RWPE1 (cell line): ENCODE measurements around the gene RPL12.

Source experiments
- CTCF ChIA-PET: fragments of 350-600 bp; sonication (Branson Sonifier 250); formaldehyde crosslinking; extraction: SDS; loops from one replicate; lab custom pipeline; 2021; lab: Yijun Ruan, JAX
- POLR2A ChIA-PET: fragments of 400-600 bp; formaldehyde crosslinking; extraction: SDS; loops from one replicate; lab custom pipeline; 2020; ENCODE audit warnings: antibody characterized with exemption; ENCODE audit not compliant: low non-redundant PET; lab: Yijun Ruan, JAX
- DNase-seq: peaks from one replicate; pipeline ENCODE4 v3.0.0; 2012; ENCODE audit warnings: low spot score
- H3K27ac ChIP-seq: fragments of 450-650 bp; 2 replicates; pipeline ENCODE4 v1.5.1; 2017
- TF ChIP-seq, protein P1 (sequence below): fragments of 450-650 bp; conservative IDR thresholded peaks from 2 replicates; pipeline ENCODE4 v1.5.1; 2017; ENCODE audit warnings: low read depth, mild to moderate bottlenecking

RPL12 gene

DNA sequence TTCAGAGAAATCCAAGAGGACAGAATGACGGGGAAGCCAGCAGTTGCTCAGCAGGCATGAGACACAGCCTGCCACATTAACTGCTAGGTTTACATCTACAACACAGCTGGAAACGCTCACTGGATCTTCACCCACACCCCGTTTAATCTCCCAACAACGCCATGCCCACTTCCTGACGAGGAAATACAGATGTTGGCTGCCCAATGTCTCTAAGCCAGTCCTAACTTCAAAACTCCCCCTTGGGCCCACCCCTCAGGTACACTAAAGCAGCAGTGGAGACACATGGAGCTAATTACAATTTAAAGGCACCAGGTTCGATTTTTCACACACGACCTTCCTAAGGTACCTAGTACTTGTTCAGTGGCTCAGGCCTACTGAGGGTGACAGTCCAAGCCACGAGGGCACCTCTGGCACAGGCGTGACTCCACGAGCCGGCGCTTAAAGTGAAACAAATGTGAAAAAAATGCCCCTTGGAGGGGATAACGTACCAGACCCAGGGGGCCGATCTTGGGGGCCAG is 904 bp downstream of the RPL12 start:
- CTCF ChIA-PET = no interaction called here
- POLR2A ChIA-PET = interaction anchor here (0.5 to 1.7 kb wide), 4 partner anchors 8 to 226 kb away, joined by 3 to 4 read pairs (median 3); no protein-coding TSS in a partner anchor
- DNase-seq = no peak
- TF ChIP-seq, protein P1, sequence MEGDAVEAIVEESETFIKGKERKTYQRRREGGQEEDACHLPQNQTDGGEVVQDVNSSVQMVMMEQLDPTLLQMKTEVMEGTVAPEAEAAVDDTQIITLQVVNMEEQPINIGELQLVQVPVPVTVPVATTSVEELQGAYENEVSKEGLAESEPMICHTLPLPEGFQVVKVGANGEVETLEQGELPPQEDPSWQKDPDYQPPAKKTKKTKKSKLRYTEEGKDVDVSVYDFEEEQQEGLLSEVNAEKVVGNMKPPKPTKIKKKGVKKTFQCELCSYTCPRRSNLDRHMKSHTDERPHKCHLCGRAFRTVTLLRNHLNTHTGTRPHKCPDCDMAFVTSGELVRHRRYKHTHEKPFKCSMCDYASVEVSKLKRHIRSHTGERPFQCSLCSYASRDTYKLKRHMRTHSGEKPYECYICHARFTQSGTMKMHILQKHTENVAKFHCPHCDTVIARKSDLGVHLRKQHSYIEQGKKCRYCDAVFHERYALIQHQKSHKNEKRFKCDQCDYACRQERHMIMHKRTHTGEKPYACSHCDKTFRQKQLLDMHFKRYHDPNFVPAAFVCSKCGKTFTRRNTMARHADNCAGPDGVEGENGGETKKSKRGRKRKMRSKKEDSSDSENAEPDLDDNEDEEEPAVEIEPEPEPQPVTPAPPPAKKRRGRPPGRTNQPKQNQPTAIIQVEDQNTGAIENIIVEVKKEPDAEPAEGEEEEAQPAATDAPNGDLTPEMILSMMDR = no peak
- H3K27ac ChIP-seq = peak overlapping the region; percentile 93

DNA sequence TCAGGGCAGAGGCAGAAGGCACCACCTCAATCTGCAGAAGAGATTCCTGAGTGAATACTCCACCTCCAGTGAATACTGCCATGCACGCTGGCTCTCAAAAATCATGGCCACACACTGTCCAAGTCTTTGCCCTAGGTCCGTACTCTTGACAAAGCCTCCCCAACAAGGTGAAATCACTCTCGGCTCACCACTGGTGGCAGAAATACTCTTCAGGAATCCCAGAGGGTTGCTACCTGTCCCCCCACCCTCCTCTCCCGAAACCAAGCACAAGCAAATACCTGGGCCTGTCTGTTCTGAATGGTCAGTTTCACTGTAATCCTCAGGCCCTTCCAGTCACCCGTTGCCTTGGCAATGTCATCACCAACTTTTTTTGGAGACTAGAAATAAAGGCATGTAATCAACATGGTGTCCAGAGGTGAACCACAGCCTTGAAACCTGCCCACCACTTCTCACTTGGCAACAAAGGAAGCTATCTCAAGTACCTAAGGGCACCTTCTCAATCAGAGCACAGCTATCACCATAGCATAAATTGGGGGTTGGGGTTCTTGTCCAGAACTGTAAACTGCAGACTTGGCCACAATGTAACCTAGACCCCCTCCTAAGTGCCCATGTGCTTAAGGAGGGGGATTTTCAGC is 1.8 kb downstream of the RPL12 start:
- DNase-seq = no peak
- POLR2A ChIA-PET = interaction anchor here (1.7 kb wide), 1 partner anchor 37 kb away, joined by 3 read pairs; no protein-coding TSS in a partner anchor
- TF ChIP-seq, protein P1 = no peak
- CTCF ChIA-PET = no interaction called here
- peak overlapping the region; percentile 93 for H3K27ac ChIP-seq

DNA sequence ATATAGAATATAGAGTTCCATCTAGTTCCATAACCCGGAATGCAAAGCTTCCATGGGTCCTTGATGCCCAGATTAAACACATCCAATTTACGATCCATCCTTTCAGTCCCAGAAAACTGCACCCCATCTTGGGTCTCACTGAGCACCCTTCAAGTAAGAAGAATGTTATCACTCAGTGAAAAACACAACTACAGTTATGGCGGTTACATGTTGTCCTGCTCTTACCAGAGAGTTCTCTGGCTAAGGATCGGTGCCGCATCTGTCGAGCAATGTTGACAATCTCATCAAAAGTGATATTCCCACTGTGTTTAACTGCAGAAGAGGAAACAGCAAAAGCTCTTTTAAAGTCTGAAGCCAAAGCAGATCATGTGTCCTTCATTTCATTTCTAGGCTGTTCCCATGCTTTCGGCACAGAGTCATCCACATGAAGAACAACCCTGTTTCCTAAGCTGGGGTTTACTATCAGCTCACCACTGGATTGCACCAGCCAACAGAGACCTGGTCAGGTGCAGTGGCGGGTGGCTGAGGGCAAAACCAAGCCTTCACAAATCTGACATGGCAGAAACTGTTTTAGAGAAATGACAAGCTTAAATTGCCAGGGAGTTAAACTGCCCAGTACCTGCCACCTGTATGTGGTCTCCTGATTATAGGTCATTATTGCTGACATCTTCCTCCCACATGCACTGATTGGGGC is 2.9 kb downstream of the RPL12 start:
- CTCF ChIA-PET = no interaction called here
- peak overlapping the region; percentile 93 for H3K27ac ChIP-seq
- no peak for DNase-seq
- TF ChIP-seq, protein P1 = no peak
- POLR2A ChIA-PET = no interaction called here

GRCh38 chr9:127447416-127448111 is 3.6 kb downstream of the RPL12 start:
- peak overlapping the region; percentile 70 for H3K27ac ChIP-seq
- TF ChIP-seq, protein P1 = no peak
- CTCF ChIA-PET = no interaction called here
- POLR2A ChIA-PET = interaction anchor here (0.6 kb wide), 1 partner anchor 408 kb away, joined by 3 read pairs; no protein-coding TSS in a partner anchor
- DNase-seq = no peak

- DNase-seq = no peak
- ChIA-PET POLR2A (no interaction called here), CTCF (interaction anchor here (0.7 kb wide), 2 partner anchors 10 to 42 kb away, joined by 3 to 4 read pairs; no protein-coding TSS in a partner anchor)
- peak overlapping the region; percentile 70 for H3K27ac ChIP-seq
- TF ChIP-seq, protein P1 = no peak
Measured at GRCh38 chr9:127446713-127447415, 4.3 kb downstream of the RPL12 start.
